Body of pancreas (tissue), 4 donors: ENCODE measurements around the gene USP27X.

Experiments
- POLR2A ChIP-seq, 3 donors: fragments of 450-650 bp; IDR thresholded peaks; one replicate each; pipeline ENCODE4 v1.6.1; 2016; ENCODE audit warnings: antibody characterized with exemption in 3 of 3, mild to moderate bottlenecking in 2 of 3
- TF ChIP-seq, protein P1 (sequence below), 7 experiments: fragments of 450-650 bp in 4 of 7; fragments of 200-600 bp in 3 of 7; sonication (generic) in 3 of 7; IDR thresholded peaks; one replicate each; pipeline ENCODE4 v1.5.1; 2016 to 2019; ENCODE audit warnings: antibody characterized with exemption in 7 of 7

DNA sequence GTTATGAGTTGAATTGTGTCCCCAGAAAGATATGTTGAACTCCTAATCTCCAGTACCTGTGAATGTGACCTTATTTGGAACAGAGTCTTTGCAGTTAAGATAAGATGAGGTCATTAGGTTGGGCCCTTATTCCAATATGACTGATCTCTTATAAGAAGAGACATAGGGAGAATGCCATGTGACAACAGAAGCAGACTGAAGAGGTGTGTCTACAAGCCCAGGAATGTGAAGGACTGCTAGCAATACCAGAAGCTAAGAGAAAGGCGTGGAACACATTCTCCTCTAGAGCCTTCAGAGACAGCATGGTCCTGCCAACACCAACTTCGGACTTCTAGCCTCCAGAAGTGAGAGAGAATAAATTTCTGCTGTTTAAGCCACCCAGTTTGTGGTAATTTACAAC is 22.5 kb upstream of the USP27X start:
- no peak for TF ChIP-seq POLR2A (IDR thresholded peaks at IDR 0.05)
- TF ChIP-seq, protein P1, sequence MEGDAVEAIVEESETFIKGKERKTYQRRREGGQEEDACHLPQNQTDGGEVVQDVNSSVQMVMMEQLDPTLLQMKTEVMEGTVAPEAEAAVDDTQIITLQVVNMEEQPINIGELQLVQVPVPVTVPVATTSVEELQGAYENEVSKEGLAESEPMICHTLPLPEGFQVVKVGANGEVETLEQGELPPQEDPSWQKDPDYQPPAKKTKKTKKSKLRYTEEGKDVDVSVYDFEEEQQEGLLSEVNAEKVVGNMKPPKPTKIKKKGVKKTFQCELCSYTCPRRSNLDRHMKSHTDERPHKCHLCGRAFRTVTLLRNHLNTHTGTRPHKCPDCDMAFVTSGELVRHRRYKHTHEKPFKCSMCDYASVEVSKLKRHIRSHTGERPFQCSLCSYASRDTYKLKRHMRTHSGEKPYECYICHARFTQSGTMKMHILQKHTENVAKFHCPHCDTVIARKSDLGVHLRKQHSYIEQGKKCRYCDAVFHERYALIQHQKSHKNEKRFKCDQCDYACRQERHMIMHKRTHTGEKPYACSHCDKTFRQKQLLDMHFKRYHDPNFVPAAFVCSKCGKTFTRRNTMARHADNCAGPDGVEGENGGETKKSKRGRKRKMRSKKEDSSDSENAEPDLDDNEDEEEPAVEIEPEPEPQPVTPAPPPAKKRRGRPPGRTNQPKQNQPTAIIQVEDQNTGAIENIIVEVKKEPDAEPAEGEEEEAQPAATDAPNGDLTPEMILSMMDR (IDR thresholded peaks at IDR 0.05) = no peak
